Measurements from ENCODE around the gene TMPRSS3.

TMPRSS3 gene

DNA sequence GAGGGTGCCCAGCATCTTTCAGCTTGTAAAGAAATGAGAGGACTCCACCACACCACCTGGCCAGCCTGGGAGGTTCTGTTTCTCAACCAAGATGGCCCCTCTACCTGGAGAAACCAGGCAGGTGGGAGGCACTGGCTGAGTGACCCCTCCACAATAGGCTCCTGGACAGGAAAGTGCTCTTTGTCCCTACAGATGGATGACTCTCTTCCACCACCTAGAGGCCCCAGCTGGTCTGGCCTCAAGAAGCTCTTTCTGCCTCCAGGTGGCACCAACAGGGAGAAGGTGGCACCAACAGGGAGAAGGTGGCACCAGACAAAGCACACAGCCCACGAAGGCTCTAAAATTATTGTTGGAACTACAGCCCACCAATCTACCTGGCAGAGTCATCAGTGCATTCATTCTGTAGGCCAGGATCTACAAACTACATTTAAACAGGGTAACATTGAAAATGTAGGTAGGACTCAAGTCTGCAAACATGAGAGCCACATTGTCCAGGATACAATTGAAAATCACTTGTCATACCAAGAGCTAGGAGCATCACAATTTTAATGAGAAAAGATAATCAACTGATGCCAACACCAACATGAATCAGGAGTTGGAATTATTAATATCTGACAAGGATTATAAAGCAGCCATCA, 14.4 kb downstream of the TMPRSS3 start:
- peak; percentile 59 for TF ChIP-seq CTCF (IDR thresholded peaks at IDR 0.05; ENCODE audit: insufficient read depth, low read depth, low read length, missing control alignments)
- no peak overlapping the region for H3K4me3 ChIP-seq (ENCODE audit: low read depth, low read length)
- peak; percentile 66 for DNase-seq (ENCODE audit: low read depth)

DNA sequence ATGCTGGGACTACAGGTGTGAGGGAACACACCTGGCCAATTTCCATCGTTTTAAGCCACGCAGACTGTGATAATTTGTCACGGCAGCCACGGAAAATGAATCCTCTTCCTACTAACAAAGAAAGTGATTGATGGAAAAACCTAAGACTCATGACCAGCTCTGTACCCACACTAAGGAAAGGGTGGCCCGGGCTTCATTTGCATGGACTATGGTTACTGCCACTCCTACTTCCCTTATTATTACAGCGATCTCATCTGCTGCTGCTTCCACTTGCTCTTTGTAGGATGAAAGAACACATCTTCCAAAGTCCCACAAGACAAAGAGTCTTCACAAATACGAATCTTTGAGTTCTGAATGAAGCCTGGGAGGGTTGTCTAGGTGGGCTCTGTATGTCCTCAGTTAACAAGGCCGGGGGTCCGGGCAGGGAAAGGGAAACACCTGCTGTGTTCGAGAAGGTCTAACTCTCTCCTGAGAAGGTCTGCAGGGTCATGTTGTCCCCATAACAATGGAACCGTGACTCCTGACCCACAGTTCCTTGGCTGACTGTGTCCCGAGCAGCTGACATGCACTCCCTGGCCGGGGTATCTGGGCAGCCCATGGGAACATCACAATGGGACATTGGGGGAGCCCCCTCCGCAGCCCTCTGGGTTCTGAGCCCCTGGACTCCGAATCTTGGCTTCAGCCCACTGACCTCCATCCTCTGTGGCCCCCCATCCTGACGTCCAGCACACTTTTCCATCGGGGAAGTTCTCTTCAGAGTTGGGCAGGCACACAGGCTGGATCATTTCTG, 16.2 kb downstream of the TMPRSS3 start:
- no peak for DNase-seq (ENCODE audit: low read depth)
- no peak for TF ChIP-seq CTCF (IDR thresholded peaks at IDR 0.05; ENCODE audit: insufficient read depth, low read depth, low read length, missing control alignments)
- H3K4me3 ChIP-seq (ENCODE audit: low read depth, low read length): no peak overlapping the region

DNA sequence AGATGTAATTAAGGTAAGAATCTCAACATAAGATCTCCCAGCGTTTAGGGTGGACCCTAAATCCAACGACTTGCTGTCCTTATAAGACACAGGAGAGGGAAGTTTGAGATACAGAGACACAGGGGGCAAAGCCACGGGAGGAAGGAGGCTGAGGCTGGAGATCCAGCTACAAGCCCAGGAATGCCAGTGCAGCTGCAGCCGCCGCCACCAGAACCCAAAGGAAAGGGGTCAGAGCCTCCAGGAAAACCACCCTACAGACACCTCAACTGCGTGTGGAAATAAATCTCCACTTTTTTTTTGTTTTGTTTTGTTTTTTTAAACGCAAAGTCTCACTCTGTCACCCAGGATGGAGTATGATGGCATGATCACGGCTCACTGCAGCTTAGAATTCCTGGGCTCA, 17.4 kb downstream of the TMPRSS3 start:
- no peak overlapping the region for H3K4me3 ChIP-seq (ENCODE audit: low read depth, low read length)

DNA sequence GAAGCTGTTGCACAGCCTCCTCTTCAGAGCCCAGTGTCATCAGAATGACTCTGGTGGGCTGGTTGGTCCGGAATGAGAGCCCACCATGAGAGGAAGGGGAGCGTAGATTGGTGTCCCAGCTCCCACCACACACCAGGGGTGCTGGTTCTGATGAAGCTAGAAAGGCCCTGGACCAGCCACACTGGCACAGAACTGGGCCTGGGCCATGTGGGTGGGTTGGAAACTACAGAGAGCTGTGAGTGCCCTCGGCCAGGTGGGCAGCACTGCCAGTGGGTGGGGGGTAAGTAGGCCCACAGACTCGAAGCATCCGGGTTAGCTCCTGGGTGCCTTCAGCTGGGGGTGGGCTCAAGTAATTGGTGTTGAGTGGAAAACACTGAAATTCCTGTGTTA, 17.9 kb downstream of the TMPRSS3 start:
- TF ChIP-seq CTCF (IDR thresholded peaks at IDR 0.05; ENCODE audit: insufficient read depth, low read depth, low read length, missing control alignments): no peak
- H3K4me3 ChIP-seq (ENCODE audit: low read depth, low read length): no peak overlapping the region
- DNase-seq (ENCODE audit: low read depth): no peak

More for the DNA sequence above, 17.4 kb downstream of the TMPRSS3 start:
- DNase-seq (ENCODE audit: low read depth): no peak
- no peak for TF ChIP-seq CTCF (IDR thresholded peaks at IDR 0.05; ENCODE audit: insufficient read depth, low read depth, low read length, missing control alignments)

DNA sequence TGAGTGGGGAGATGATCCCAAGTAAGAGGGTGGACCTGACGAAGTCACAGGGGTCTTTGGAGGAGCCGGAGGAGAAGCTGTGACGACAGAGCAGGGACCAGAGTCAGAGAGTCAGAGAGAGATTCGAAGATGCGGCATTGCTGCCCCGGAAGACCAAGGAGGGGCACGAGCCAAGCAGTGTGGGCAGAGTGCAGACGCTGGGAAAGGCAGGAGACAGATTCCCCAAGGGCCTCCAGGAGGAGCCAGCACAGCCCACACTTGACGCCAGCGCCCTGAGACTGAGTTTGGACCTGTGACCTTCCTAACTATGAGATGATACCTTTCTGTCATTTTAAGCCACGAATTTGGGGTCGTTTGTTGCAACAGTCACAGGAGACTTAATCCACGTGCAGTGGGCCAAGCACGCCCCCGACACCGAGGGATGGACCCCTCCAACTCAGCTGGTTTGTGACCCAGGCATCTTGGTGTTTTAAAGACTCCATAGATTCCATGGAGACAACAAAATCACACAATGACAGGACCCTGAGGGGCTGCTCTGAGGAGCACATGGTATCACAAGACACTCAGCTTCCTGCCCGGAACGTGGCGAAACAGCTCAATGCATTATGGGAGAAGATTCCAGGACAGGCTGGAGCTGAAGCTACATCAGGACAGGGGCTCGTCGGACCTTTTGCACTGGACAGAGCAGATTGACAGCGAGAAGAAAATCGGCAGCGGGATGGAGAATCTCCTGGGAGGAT, 18.5 kb downstream of the TMPRSS3 start:
- H3K4me3 ChIP-seq (ENCODE audit: low read depth, low read length): no peak overlapping the region
- TF ChIP-seq CTCF (IDR thresholded peaks at IDR 0.05; ENCODE audit: insufficient read depth, low read depth, low read length, missing control alignments): no peak
- DNase-seq (ENCODE audit: low read depth): no peak

DNA sequence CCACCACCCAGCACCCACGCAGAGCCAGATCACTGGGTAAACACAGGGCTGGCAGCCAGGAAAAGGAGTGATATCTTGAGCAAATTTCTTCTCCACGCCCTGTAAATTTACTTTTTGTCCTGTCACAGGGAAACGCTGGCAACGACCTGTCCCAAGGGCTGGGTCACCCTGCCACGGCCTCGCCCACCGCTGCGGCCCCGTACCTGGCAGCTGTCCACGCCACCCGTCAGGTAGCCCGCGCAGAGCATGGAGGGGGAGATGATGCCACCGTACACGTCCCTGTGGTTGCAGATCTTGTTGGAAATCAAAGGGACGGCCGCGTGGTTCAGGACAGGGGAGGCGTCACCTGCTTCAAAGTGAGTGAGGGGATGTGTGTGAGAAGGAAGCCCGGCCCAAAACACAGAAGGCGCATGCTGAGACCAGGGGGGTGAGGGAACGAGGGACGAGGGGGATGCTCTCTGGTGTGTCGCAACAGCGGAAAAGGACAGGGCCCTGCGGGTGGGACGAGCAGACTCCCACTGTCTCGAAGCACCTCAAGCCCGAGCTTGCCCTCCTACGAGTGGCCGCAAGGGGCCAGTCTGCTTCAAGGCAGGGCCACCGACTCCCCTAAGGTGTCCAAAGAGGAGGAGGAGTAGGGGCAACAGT, 19.4 kb downstream of the TMPRSS3 start:
- no peak for DNase-seq (ENCODE audit: low read depth)
- no peak overlapping the region for H3K4me3 ChIP-seq (ENCODE audit: low read depth, low read length)
- peak; percentile 6 for TF ChIP-seq CTCF (IDR thresholded peaks at IDR 0.05; ENCODE audit: insufficient read depth, low read depth, low read length, missing control alignments)
